ENCODE data around the gene PDZK1.
"Not testable (repeated sequence)": the region's sequence is repeated elsewhere in the genome, so short reads cannot be mapped to it uniquely, and the experiment has no call there.

- TF ChIP-seq, protein P1, sequence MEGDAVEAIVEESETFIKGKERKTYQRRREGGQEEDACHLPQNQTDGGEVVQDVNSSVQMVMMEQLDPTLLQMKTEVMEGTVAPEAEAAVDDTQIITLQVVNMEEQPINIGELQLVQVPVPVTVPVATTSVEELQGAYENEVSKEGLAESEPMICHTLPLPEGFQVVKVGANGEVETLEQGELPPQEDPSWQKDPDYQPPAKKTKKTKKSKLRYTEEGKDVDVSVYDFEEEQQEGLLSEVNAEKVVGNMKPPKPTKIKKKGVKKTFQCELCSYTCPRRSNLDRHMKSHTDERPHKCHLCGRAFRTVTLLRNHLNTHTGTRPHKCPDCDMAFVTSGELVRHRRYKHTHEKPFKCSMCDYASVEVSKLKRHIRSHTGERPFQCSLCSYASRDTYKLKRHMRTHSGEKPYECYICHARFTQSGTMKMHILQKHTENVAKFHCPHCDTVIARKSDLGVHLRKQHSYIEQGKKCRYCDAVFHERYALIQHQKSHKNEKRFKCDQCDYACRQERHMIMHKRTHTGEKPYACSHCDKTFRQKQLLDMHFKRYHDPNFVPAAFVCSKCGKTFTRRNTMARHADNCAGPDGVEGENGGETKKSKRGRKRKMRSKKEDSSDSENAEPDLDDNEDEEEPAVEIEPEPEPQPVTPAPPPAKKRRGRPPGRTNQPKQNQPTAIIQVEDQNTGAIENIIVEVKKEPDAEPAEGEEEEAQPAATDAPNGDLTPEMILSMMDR (conservative IDR thresholded peaks at IDR 0.05; ENCODE audit: low read depth, low read length), result not testable (repeated sequence)
- not testable (repeated sequence) for TF ChIP-seq EZH2 (IDR thresholded peaks at IDR 0.05; ENCODE audit: low read length, unreplicated experiment)
Observed at GRCh38 chr1:145636237-145636636, 70.9 kb downstream of the PDZK1 start.
